ENCODE measurements around the gene SEC16B. TPM values are rescaled to one million over a fixed set of nuclear protein-coding genes. Genes with fewer than 3 reads are reported as not detected.

The SEC16B gene
- total and polyA plus RNA-seq, 2 donors from 2014 or later, result 3.5 to 4.8 TPM

GRCh38 chr1:178004926-178005391 lies 35.1 kb upstream of the SEC16B start:
- TF ChIP-seq CTCF (IDR thresholded peaks at IDR 0.05; ENCODE audit: borderline replicate concordance, extremely low read depth, insufficient read depth), result no peak
- no peaks in the 10 kb centered on the region for H3K9me3 ChIP-seq (ENCODE audit: control insufficient read depth in 2 of 3, insufficient read depth in 1 of 3, low read length in 3 of 3)
- DNase-seq, result no peak
- intact Hi-C loops (cut with DNase I), result no loop called here
- no peak overlapping the region for H3K27ac ChIP-seq (ENCODE audit: low read depth in 2 of 2, low read length in 2 of 2)
- H3K36me3 ChIP-seq (ENCODE audit: control insufficient read depth in 2 of 3, insufficient read depth in 3 of 3, low read length in 3 of 3), result peaks cover 0 to 4% (median 3%) of the 10 kb centered on the region in 3 donors
- no peak for FAIRE-seq
- H3K4me3 ChIP-seq (ENCODE audit: low read length in 3 of 3), result no peak overlapping the region
- no peaks in the 10 kb centered on the region for H3K4me1 ChIP-seq (ENCODE audit: control insufficient read depth in 2 of 3, insufficient read depth in 2 of 3, low read depth in 1 of 3, low read length in 3 of 3)
- H3K9ac ChIP-seq (ENCODE audit: low read length in 3 of 3), result no peak overlapping the region
- H3K27me3 ChIP-seq (ENCODE audit: control insufficient read depth, insufficient read depth, low read length), result no peaks in the 10 kb centered on the region

- H3K4me1 ChIP-seq (ENCODE audit: control insufficient read depth in 2 of 3, insufficient read depth in 2 of 3, low read depth in 1 of 3, low read length in 3 of 3), result no peaks in the 10 kb centered on the region
- FAIRE-seq (no peak), DNase-seq (no peak)
- no peaks in the 10 kb centered on the region for H3K9me3 ChIP-seq (ENCODE audit: control insufficient read depth in 2 of 3, insufficient read depth in 1 of 3, low read length in 3 of 3)
- no peak overlapping the region for H3K9ac ChIP-seq (ENCODE audit: low read length in 3 of 3)
- H3K27ac ChIP-seq (ENCODE audit: low read depth in 2 of 2, low read length in 2 of 2), result no peak overlapping the region
- H3K4me3 ChIP-seq (ENCODE audit: low read length in 3 of 3), result no peak overlapping the region
- no peak for TF ChIP-seq CTCF (IDR thresholded peaks at IDR 0.05; ENCODE audit: borderline replicate concordance, extremely low read depth, insufficient read depth)
- intact Hi-C loops (cut with DNase I), result no loop called here
- peaks cover 0 to 3% (median 0%) of the 10 kb centered on the region in 3 donors for H3K36me3 ChIP-seq (ENCODE audit: control insufficient read depth in 2 of 3, insufficient read depth in 3 of 3, low read length in 3 of 3)
- no peaks in the 10 kb centered on the region for H3K27me3 ChIP-seq (ENCODE audit: control insufficient read depth, insufficient read depth, low read length)
These were observed 29.1 kb upstream of the SEC16B start for GRCh38 chr1:177998696-177999631.

- no peak for DNase-seq
- Histone ChIP-seq H3K9ac (ENCODE audit: low read length in 3 of 3) (no peak overlapping the region), H3K27me3 (ENCODE audit: control insufficient read depth, insufficient read depth, low read length) (no peaks in the 10 kb centered on the region), H3K4me3 (ENCODE audit: low read length in 3 of 3) (no peak overlapping the region), H3K9me3 (ENCODE audit: control insufficient read depth in 2 of 3, insufficient read depth in 1 of 3, low read length in 3 of 3) (no peaks in the 10 kb centered on the region), H3K27ac (ENCODE audit: low read depth in 2 of 2, low read length in 2 of 2) (no peak overlapping the region), H3K36me3 (ENCODE audit: control insufficient read depth in 2 of 3, insufficient read depth in 3 of 3, low read length in 3 of 3) (peaks cover 0 to 3% (median 0%) of the 10 kb centered on the region in 3 donors), H3K4me1 (ENCODE audit: control insufficient read depth in 2 of 3, insufficient read depth in 2 of 3, low read depth in 1 of 3, low read length in 3 of 3) (no peaks in the 10 kb centered on the region)
- intact Hi-C loops (cut with DNase I), result no loop called here
- FAIRE-seq, result no peak
- no peak for TF ChIP-seq CTCF (IDR thresholded peaks at IDR 0.05; ENCODE audit: borderline replicate concordance, extremely low read depth, insufficient read depth)
These were observed 27.1 kb upstream of the SEC16B start for GRCh38 chr1:177996957-177997356.

Data from kidney (tissue), 14 donors.